Hindlimb muscle (tissue), 1 donor: ENCODE measurements around the gene CLEC9A. TPM values are rescaled to one million over a fixed set of nuclear protein-coding genes. Genes with fewer than 3 reads are reported as not detected.

ENCODE experiments used
- DNase-seq: peaks from one replicate; pipeline ENCODE4 v3.0.0-alpha.2; 2013
- polyA plus RNA-seq: library from polyadenylated mRNA; unstranded; fragments of 120-200 nt; gene quantifications from one replicate; pipeline ENCODE4 v1.2.1, GENCODE V29; 2013; ENCODE audit not compliant: insufficient read length

CLEC9A gene
- polyA plus RNA-seq, 1 donor = 0.12 TPM

GRCh38 chr12:10067942-10068341 is 37.5 kb downstream of the CLEC9A start:
- DNase-seq = no peak

GRCh38 chr12:10068644-10069043 is 38.2 kb downstream of the CLEC9A start:
- no peak for DNase-seq

- no peak for DNase-seq
Measured at GRCh38 chr12:10069099-10069498, 38.6 kb downstream of the CLEC9A start.

GRCh38 chr12:10069976-10070375 is 39.5 kb downstream of the CLEC9A start:
- no peak for DNase-seq

- no peak for DNase-seq
Measured at GRCh38 chr12:10070380-10070779, 39.9 kb downstream of the CLEC9A start.

- DNase-seq = no peak
Measured at GRCh38 chr12:10072131-10072530, 41.6 kb downstream of the CLEC9A start.

- DNase-seq = no peak
Measured at GRCh38 chr12:10073261-10073660, 42.8 kb downstream of the CLEC9A start.

GRCh38 chr12:10075451-10075850 is 45.0 kb downstream of the CLEC9A start:
- DNase-seq = no peak

- DNase-seq = no peak
Measured at GRCh38 chr12:10082117-10082874, 51.8 kb downstream of the CLEC9A start.

GRCh38 chr12:10084733-10085132 is 54.3 kb downstream of the CLEC9A start:
- DNase-seq = no peak

- DNase-seq = no peak
Measured at GRCh38 chr12:10086387-10086786, 55.9 kb downstream of the CLEC9A start.

GRCh38 chr12:10088031-10088430 is 57.5 kb downstream of the CLEC9A start:
- DNase-seq = no peak

GRCh38 chr12:10088955-10089900 is 58.7 kb downstream of the CLEC9A start:
- no peak for DNase-seq

GRCh38 chr12:10094646-10095395 is 64.3 kb downstream of the CLEC9A start:
- no peak for DNase-seq

- no peak for DNase-seq
Measured at GRCh38 chr12:10095971-10096370, 65.5 kb downstream of the CLEC9A start.

- no peak for DNase-seq
Measured at GRCh38 chr12:10097521-10097920, 67.0 kb downstream of the CLEC9A start.

- DNase-seq = peak; percentile 44
Measured at GRCh38 chr12:10098791-10099190, 68.3 kb downstream of the CLEC9A start, which contains the start of gene CLEC1A. TSS of gene CLEC1A (minus strand) at chr12:10098985. CDS start at chr12:10098922, 63 bp downstream.

- peak; percentile 78 for DNase-seq
Measured at GRCh38 chr12:10101042-10101579, 70.6 kb downstream of the CLEC9A start.

GRCh38 chr12:10101648-10102220 is 71.3 kb downstream of the CLEC9A start:
- DNase-seq = no peak

GRCh38 chr12:10102322-10102721 is 71.8 kb downstream of the CLEC9A start:
- DNase-seq = no peak

- no peak for DNase-seq
Measured at GRCh38 chr12:10110256-10110844, 79.9 kb downstream of the CLEC9A start.

GRCh38 chr12:10111451-10111850 is 81.0 kb downstream of the CLEC9A start:
- no peak for DNase-seq
